A673 (cell line): ENCODE measurements around the gene PER2. TPM values are rescaled to one million over a fixed set of nuclear protein-coding genes. Genes with fewer than 3 reads are reported as not detected.

Experiments
- BruUV-seq: library from RNA; stranded (reverse); fragments of 400-500 nt; replicated peaks from 2 replicates; lab custom pipeline; 2021; lab: Mats Ljungman, UMichigan
- CTCF ChIA-PET: fragments of 300-600 bp; sonication (Branson Sonifier 250); formaldehyde crosslinking; loops from one replicate; lab custom pipeline; 2022; ENCODE audit warnings: antibody characterized with exemption; lab: Charles Lee
- POLR2A ChIA-PET: fragments of 300-600 bp; sonication (Branson Sonifier 250); formaldehyde crosslinking; loops from one replicate; lab custom pipeline; 2022; ENCODE audit warnings: antibody characterized with exemption; ENCODE audit not compliant: low non-redundant PET; lab: Charles Lee
- DNase-seq: peaks from one replicate; pipeline ENCODE4 v3.0.0-alpha.2; 2015; ENCODE audit warnings: low spot score
- H3K27ac ChIP-seq: fragments of 200-600 bp; sonication (generic); 2 replicates; pipeline ENCODE4 v1.5.1; 2016; ENCODE audit warnings: mixed run types, low read depth, mild to moderate bottlenecking, mixed read lengths, antibody characterized with exemption, low read length; ENCODE audit not compliant: poor library complexity, severe bottlenecking
- H3K27me3 ChIP-seq: fragments of 200-600 bp; sonication (generic); replicated peaks from 2 replicates; pipeline ENCODE4 v1.6.1; 2017; ENCODE audit warnings: mixed run types, low read depth, mild to moderate bottlenecking, mixed read lengths, antibody characterized with exemption, low read length; ENCODE audit not compliant: insufficient read depth, poor library complexity
- H3K36me3 ChIP-seq: fragments of 200-600 bp; sonication (generic); 2 replicates; pipeline ENCODE4 v1.6.1; 2016; ENCODE audit warnings: mixed run types, mild to moderate bottlenecking, mixed read lengths, antibody characterized with exemption, low read length; ENCODE audit not compliant: insufficient read depth, poor library complexity, severe bottlenecking
- H3K4me1 ChIP-seq: fragments of 200-600 bp; sonication (generic); 2 replicates; pipeline ENCODE4 v1.6.1; 2017; ENCODE audit warnings: mixed run types, mild to moderate bottlenecking, mixed read lengths, antibody characterized with exemption, low read length; ENCODE audit not compliant: insufficient read depth, poor library complexity, severe bottlenecking
- H3K4me3 ChIP-seq: fragments of 200-600 bp; sonication (generic); 2 replicates; pipeline ENCODE4 v1.5.1; 2016; ENCODE audit warnings: low read depth, mixed run types, mild to moderate bottlenecking, mixed read lengths, low read length; ENCODE audit not compliant: poor library complexity, severe bottlenecking
- H3K9me3 ChIP-seq: fragments of 200-600 bp; sonication (generic); 2 replicates; pipeline ENCODE4 v1.6.1; 2016; ENCODE audit warnings: mixed run types, low read depth, mild to moderate bottlenecking, mixed read lengths, antibody characterized with exemption, low read length; ENCODE audit not compliant: poor library complexity, severe bottlenecking
- CTCF ChIP-seq: fragments of 300-800, 200-600 bp; sonication (generic); conservative IDR thresholded peaks from 2 replicates; pipeline ENCODE4 v1.5.1; 2017; ENCODE audit warnings: low read depth, mild to moderate bottlenecking, antibody characterized with exemption, low read length, moderate library complexity, mixed read lengths
- EZH2 ChIP-seq: fragments of 200-600 bp; sonication (generic); IDR thresholded peaks from 2 replicates; pipeline ENCODE4 v1.6.1; 2017; ENCODE audit warnings: borderline replicate concordance, low read depth, mild to moderate bottlenecking, mixed read lengths, antibody characterized with exemption, low read length; ENCODE audit not compliant: poor library complexity, severe bottlenecking
- intact Hi-C: fragments of 100-400 bp; cut with micrococcal nuclease; formaldehyde crosslinking; loops from one replicate; pipeline ENCODE4 v1.10.0; 2022; ENCODE audit not compliant: unreplicated experiment
- total RNA-seq: library from RNA; stranded (reverse); gene quantifications from 2 replicates; pipeline ENCODE4 v1.2.3, GENCODE V29; 2021

Gene PER2
- total RNA-seq, 1 experiment from 2014 or later = 7.5 TPM

GRCh38 chr2:238256111-238256510, 32.3 kb downstream of the PER2 start:
- H3K4me3 ChIP-seq = no peak overlapping the region
- intact Hi-C loops = no loop called here
- ChIA-PET CTCF (no interaction called here), POLR2A (no interaction called here)
- no peak overlapping the region for H3K27ac ChIP-seq
- DNase-seq = no peak
- no TSS peak for BruUV-seq
- no peaks in the 10 kb centered on the region for H3K36me3 ChIP-seq
- no peaks in the 10 kb centered on the region for H3K27me3 ChIP-seq
- H3K4me1 ChIP-seq = no peaks in the 10 kb centered on the region
- no peaks in the 10 kb centered on the region for H3K9me3 ChIP-seq
- TF ChIP-seq EZH2 = no peak
- no peak for TF ChIP-seq CTCF

GRCh38 chr2:238255636-238256035, 32.8 kb downstream of the PER2 start:
- intact Hi-C loops = no loop called here
- Histone ChIP-seq H3K4me3 (no peak overlapping the region), H3K27me3 (no peaks in the 10 kb centered on the region), H3K27ac (no peak overlapping the region), H3K36me3 (no peaks in the 10 kb centered on the region), H3K9me3 (no peaks in the 10 kb centered on the region), H3K4me1 (no peaks in the 10 kb centered on the region)
- CTCF ChIA-PET = no interaction called here
- no peak for DNase-seq
- POLR2A ChIA-PET = interaction anchor here (0.6 kb wide), 1 partner anchor 9 kb away, joined by 3 read pairs; no protein-coding TSS in a partner anchor
- TF ChIP-seq CTCF (no peak), EZH2 (no peak)
- BruUV-seq = no TSS peak

- Histone ChIP-seq H3K4me1 (no peaks in the 10 kb centered on the region), H3K27ac (no peak overlapping the region), H3K27me3 (no peaks in the 10 kb centered on the region), H3K4me3 (no peak overlapping the region), H3K9me3 (no peaks in the 10 kb centered on the region), H3K36me3 (no peaks in the 10 kb centered on the region)
- no TSS peak for BruUV-seq
- no peak for DNase-seq
- TF ChIP-seq EZH2 = no peak
- no peak for TF ChIP-seq CTCF
- intact Hi-C loops = no loop called here
- ChIA-PET POLR2A (interaction anchor here (0.6 kb wide), 1 partner anchor 9 kb away, joined by 3 read pairs; no protein-coding TSS in a partner anchor), CTCF (no interaction called here)
Measured at GRCh38 chr2:238255151-238255551, 33.3 kb downstream of the PER2 start.
